ENCODE results near the gene SNX11. TPM values are rescaled to one million over a fixed set of nuclear protein-coding genes. Genes with fewer than 3 reads are reported as not detected.

The SNX11 gene
- total RNA-seq, 4 donors from 2014 or later, result 8.4 to 16.4 (median 13.1) TPM

- H3K36me3 ChIP-seq, result peaks cover 6% of the 10 kb centered on the region
- H3K27me3 ChIP-seq, result no peaks in the 10 kb centered on the region
- TF ChIP-seq CTCF (IDR thresholded peaks at IDR 0.05) (no peak), POLR2AphosphoS5 (IDR thresholded peaks at IDR 0.05) (no peak), EP300 (IDR thresholded peaks at IDR 0.05) (no peak), POLR2A (IDR thresholded peaks at IDR 0.05) (no peak)
- no peak overlapping the region for H3K4me3 ChIP-seq
- 79% methylated on average over 11 of the region's 11 CpGs for WGBS
- no peaks in the 10 kb centered on the region for H3K9me3 ChIP-seq
- no peak for DNase-seq (ENCODE audit: low spot score in 2 of 2)
- peaks cover 15% of the 10 kb centered on the region for H3K4me1 ChIP-seq
- no peak overlapping the region for H3K27ac ChIP-seq
Measured at GRCh38 chr17:48093341-48094045, 14.1 kb upstream of the SNX11 start.

- 50% methylated on average over 4 of the region's 4 CpGs for WGBS
- TF ChIP-seq EP300 (IDR thresholded peaks at IDR 0.05) (no peak), CTCF (IDR thresholded peaks at IDR 0.05) (no peak), POLR2AphosphoS5 (IDR thresholded peaks at IDR 0.05) (no peak), POLR2A (IDR thresholded peaks at IDR 0.05) (no peak)
- Histone ChIP-seq H3K27me3 (no peaks in the 10 kb centered on the region), H3K4me3 (no peak overlapping the region), H3K27ac (no peak overlapping the region), H3K9me3 (no peaks in the 10 kb centered on the region), H3K36me3 (peaks cover 6% of the 10 kb centered on the region), H3K4me1 (peaks cover 22% of the 10 kb centered on the region)
- DNase-seq (ENCODE audit: low spot score in 2 of 2), result no peak
Measured at GRCh38 chr17:48095611-48096010, 12.0 kb upstream of the SNX11 start.

GRCh38 chr17:48100160-48100559, 7.4 kb upstream of the SNX11 start:
- WGBS, result 27% methylated on average over 10 of the region's 10 CpGs
- Histone ChIP-seq H3K9me3 (no peaks in the 10 kb centered on the region), H3K27me3 (no peaks in the 10 kb centered on the region), H3K4me3 (peak overlapping the region; percentile 96), H3K4me1 (peaks cover 26% of the 10 kb centered on the region), H3K27ac (peak overlapping the region; percentile 91), H3K36me3 (no peaks in the 10 kb centered on the region)
- no peak for TF ChIP-seq EP300 (IDR thresholded peaks at IDR 0.05)
- TF ChIP-seq CTCF (IDR thresholded peaks at IDR 0.05), result no peak
- TF ChIP-seq POLR2A (IDR thresholded peaks at IDR 0.05), result no peak
- no peak for TF ChIP-seq POLR2AphosphoS5 (IDR thresholded peaks at IDR 0.05)
- DNase-seq (ENCODE audit: low spot score in 2 of 2), result no peak

- Histone ChIP-seq H3K36me3 (no peaks in the 10 kb centered on the region), H3K27me3 (no peaks in the 10 kb centered on the region), H3K9me3 (no peaks in the 10 kb centered on the region), H3K4me1 (peaks cover 22% of the 10 kb centered on the region), H3K27ac (peak overlapping the region; percentile 91), H3K4me3 (peak overlapping the region; percentile 96)
- DNase-seq (ENCODE audit: low spot score in 2 of 2), result peak in 1 of 2 donors; percentile 81
- WGBS, result 0% methylated on average over 18 of the region's 23 CpGs
- no peak for TF ChIP-seq CTCF (IDR thresholded peaks at IDR 0.05)
- no peak for TF ChIP-seq POLR2AphosphoS5 (IDR thresholded peaks at IDR 0.05)
- no peak for TF ChIP-seq POLR2A (IDR thresholded peaks at IDR 0.05)
- no peak for TF ChIP-seq EP300 (IDR thresholded peaks at IDR 0.05)
Measured at GRCh38 chr17:48100591-48101011, 7.0 kb upstream of the SNX11 start.

- peak; percentile 94 to 96 for DNase-seq (ENCODE audit: low spot score in 2 of 2)
- WGBS, result 1% methylated on average over 33 of the region's 79 CpGs
- Histone ChIP-seq H3K9me3 (no peaks in the 10 kb centered on the region), H3K27ac (peak within 1 kb of the TSS; percentile 91), H3K4me3 (peak within 1 kb of the TSS; percentile 96), H3K36me3 (no peaks in the 10 kb centered on the region), H3K27me3 (no peaks in the 10 kb centered on the region), H3K4me1 (peaks cover 16% of the 10 kb centered on the region)
- TF ChIP-seq POLR2AphosphoS5 (IDR thresholded peaks at IDR 0.05) (peak in 1 of 3 donors; percentile 33), POLR2A (IDR thresholded peaks at IDR 0.05) (no peak)
Measured at GRCh38 chr17:48101012-48101720, 6.4 kb upstream of the SNX11 start, which contains the start of gene CBX1. Gene CBX1, minus strand, starts transcription at chr17:48101478. Its CDS starts 24,474 bp downstream, at chr17:48077004.

Measured in suprapubic skin (tissue), 4 donors.